ENCODE results near the gene GPR4. TPM values are rescaled to one million over a fixed set of nuclear protein-coding genes. Genes with fewer than 3 reads are reported as not detected.
A peak's percentile ranks its signal among the peaks of the same experiment; 100 is the strongest.

Gene GPR4
- polyA plus RNA-seq, 1 of the 3 experiments (the other 2 are of a cell fraction): 0.69 TPM

GRCh38 chr19:45577111-45577905 lies 24.7 kb downstream of the GPR4 start:
- H3K27me3 ChIP-seq (ENCODE audit: insufficient read depth): no peaks in the 10 kb centered on the region
- H3K9me2 ChIP-seq: no peaks in the 10 kb centered on the region
- peaks cover 4 to 13% of the 10 kb centered on the region in 2 experiments; a peak in 3 of 4 replicates for H3K4me1 ChIP-seq (ENCODE audit: control insufficient read depth in 1 of 2, insufficient read depth in 2 of 2, low read depth in 1 of 2, low read length in 1 of 2)
- H3K9me3 ChIP-seq: no peaks in the 10 kb centered on the region
- H2AFZ ChIP-seq (ENCODE audit: low read depth): no peak overlapping the region
- H3K79me2 ChIP-seq (ENCODE audit: insufficient read depth): peaks cover 70% of the 10 kb centered on the region
- H3K27ac ChIP-seq (ENCODE audit: low read depth in 2 of 2, low read length in 1 of 2): peak overlapping the region in 1 of 2 experiments; percentile 89; a peak in 2 of 4 replicates
- DNase-seq: no peak
- WGBS (ENCODE audit: low lambda C conversion rate): 36% methylated on average over 11 of the region's 11 CpGs
- peak overlapping the region; percentile 42 for H3K9ac ChIP-seq
- H4K20me1 ChIP-seq (ENCODE audit: insufficient read depth): no peaks in the 10 kb centered on the region
- peaks cover 30% of the 10 kb centered on the region for H3F3A ChIP-seq (replicated peaks; ENCODE audit: insufficient read depth)
- no peak overlapping the region for H3K4me3 ChIP-seq (ENCODE audit: low read depth in 2 of 2, low read length in 1 of 2)
- TF ChIP-seq POLR2AphosphoS5 (IDR thresholded peaks at IDR 0.05; ENCODE audit: low read depth, low read length): peak; percentile 27; the same call in 1 of the 2 replicates
- TF ChIP-seq GATA2 (CRISPR knock-in tag; IDR thresholded peaks at IDR 0.05): no peak
- peak; percentile 66 for TF ChIP-seq MAX (IDR thresholded peaks at IDR 0.05; ENCODE audit: low read depth)
- TF ChIP-seq RAD21 (IDR thresholded peaks at IDR 0.05; ENCODE audit: low read length): no peak
- TF ChIP-seq REST (IDR thresholded peaks at IDR 0.05; ENCODE audit: low read depth, low read length): no peak
- TF ChIP-seq JUND (IDR thresholded peaks at IDR 0.05): peak; percentile 87
- TF ChIP-seq FOSL2 (IDR thresholded peaks at IDR 0.05; ENCODE audit: borderline replicate concordance, low read depth): peak; percentile 87
- TF ChIP-seq, protein P1, sequence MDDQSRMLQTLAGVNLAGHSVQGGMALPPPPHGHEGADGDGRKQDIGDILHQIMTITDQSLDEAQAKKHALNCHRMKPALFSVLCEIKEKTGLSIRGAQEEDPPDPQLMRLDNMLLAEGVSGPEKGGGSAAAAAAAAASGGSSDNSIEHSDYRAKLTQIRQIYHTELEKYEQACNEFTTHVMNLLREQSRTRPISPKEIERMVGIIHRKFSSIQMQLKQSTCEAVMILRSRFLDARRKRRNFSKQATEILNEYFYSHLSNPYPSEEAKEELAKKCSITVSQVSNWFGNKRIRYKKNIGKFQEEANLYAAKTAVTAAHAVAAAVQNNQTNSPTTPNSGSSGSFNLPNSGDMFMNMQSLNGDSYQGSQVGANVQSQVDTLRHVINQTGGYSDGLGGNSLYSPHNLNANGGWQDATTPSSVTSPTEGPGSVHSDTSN (IDR thresholded peaks at IDR 0.05): peak; percentile 71
- TF ChIP-seq TEAD4 (IDR thresholded peaks at IDR 0.05; ENCODE audit: borderline replicate concordance, insufficient read depth): peak; percentile 57; the same call in 1 of the 2 replicates
- peak; percentile 46; the same call in 1 of the 2 replicates for TF ChIP-seq NFIC (IDR thresholded peaks at IDR 0.05; ENCODE audit: borderline replicate concordance)
- peak; percentile 92 for TF ChIP-seq TCF12 (IDR thresholded peaks at IDR 0.05)
- CTCF ChIA-PET: interaction anchor here (1.2 kb wide), 1 partner anchor 91 kb away, joined by 3 read pairs; no protein-coding TSS in a partner anchor
- H3K4me2 ChIP-seq: peak overlapping the region; percentile 64
- POLR2A ChIA-PET: no interaction called here
- peaks cover 0 to 6% of the 10 kb centered on the region in 2 experiments for H3K36me3 ChIP-seq (replicated peaks in 1 of 2; ENCODE audit: control insufficient read depth in 1 of 2, insufficient read depth in 2 of 2, low read length in 1 of 2)
